ENCODE measurements around the gene GRAMD1C.
"Not testable (repeated sequence)": the region's sequence is repeated elsewhere in the genome, so short reads cannot be mapped to it uniquely, and the experiment has no call there.

The GRAMD1C gene

DNA sequence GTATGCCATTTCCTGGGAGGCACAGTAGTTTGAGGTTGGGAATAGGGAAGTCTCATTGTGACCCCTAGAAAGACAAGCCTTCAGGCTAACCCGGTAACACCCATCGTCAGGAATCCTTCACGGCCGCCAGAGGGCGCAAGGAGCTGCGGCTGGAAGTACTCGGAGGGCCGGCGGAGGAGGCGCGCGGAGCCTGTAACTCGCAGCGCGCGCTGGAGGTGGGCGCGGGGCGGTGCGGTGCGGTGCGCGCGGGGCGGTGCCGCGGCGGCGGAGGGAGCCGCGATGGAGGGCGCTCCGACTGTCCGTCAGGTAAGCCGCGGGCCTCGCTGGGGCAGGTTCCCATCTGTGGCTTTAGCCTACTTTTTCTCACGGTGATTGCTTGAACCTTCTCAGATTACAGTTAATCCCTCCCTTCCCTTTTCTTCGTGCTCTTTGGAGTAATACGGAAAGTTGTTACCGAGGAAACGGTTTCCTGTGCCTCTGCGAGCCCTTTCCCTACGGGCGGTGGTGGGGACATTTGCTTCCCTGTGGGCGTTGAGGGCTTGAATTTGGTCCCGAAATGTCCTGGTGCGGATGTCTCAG is at the start of gene GRAMD1C:
Gene GRAMD1C (plus strand): TSS at position 158 of the 579 bp plus-strand sequence. CDS start 122 bp downstream, at position 280.
- DNase-seq: peak; percentile 81

DNA sequence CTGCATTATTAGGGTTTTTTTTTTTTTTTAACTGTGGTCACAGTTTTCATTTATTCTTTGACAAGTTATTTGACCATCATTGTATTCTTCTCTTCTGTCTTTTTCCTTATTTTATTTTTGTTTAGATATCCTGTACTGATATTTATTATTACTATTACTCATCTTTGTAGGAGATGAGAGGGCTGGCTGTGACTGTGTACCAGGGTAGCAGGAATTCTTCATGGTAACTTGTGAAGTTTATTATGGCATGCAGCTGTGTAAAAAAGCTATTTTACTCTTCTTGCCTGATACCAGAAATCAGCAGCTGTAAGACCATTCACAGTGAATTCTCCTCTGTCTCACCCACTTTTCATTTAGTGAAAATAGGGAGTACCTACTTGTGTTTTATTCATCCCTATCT is 47.2 kb upstream of the GRAMD1C start:
- DNase-seq: no peak

DNA sequence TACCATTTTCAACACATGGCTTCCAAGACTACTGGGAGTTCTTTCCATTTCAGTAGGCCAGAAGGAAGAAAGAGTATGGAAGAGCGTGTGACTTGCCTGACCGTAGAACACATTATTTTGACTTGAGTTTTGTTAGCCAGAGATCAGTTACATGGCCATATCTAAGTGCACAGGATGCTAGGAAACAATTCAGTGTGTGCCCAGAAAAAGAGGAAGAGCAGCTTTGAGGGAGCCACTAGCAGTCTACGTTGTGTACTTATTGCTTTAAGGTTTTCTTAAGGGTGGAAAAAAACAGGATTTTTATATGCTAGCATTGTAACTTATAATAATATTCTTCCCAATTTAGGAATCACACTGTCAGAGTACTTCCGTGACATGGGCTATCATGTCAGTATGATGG is 44.1 kb upstream of the GRAMD1C start:
- DNase-seq: no peak

GRCh38 chr3:113795693-113796092 is 42.9 kb upstream of the GRAMD1C start:
- DNase-seq: no peak

DNA sequence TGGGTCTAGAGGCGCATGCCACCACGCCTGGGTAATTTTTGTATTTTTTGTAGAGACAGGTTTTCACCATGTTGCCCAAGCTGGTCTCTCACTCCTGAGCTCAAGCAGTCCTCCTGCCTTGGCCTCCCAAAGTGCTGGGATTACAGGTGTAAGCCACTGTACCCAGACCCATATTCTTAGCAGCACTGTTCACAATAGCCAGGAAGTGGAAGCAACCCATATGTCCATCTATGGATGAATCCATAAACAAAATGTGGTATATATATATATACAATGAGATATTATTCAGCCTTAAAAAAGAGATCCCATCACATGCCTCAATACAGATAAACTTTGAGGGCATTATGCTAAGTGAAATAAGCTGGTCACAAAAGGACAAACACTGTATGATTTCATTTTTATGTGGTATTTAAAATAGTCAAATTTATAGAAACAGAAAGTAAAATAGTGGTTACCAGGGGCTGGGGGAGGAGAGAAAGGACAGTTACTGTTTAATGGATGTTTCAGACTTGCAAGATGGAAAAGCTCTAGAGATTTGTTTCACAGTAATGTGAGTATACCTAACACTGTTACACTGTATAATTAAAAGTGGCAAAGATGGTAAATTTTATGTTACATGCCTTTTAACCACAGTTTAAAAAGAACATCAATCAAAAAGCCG is 35.7 kb upstream of the GRAMD1C start:
- no peak for DNase-seq

GRCh38 chr3:113804661-113805060 is 33.9 kb upstream of the GRAMD1C start:
- DNase-seq: no peak

DNA sequence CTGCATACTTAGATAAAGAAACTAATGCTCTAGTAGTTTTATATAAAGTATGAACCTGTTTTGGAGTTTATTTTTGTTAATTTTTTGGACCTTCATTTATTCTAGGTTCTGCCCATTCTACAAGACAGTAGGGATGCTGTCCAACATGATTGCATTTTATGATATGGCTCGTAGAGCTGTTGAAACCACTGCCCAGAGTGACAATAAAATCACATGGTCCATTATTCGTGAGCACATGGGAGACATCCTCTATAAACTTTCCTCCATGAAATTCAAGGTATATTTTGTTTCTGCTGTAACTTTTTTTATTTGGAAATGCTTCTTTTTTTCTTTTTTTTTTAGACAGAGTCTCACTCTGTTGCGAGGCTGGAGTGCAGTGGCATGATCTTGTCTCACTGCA is 33.3 kb upstream of the GRAMD1C start:
- no peak for DNase-seq

GRCh38 chr3:113812854-113813253 is 25.7 kb upstream of the GRAMD1C start:
- no peak for DNase-seq

DNA sequence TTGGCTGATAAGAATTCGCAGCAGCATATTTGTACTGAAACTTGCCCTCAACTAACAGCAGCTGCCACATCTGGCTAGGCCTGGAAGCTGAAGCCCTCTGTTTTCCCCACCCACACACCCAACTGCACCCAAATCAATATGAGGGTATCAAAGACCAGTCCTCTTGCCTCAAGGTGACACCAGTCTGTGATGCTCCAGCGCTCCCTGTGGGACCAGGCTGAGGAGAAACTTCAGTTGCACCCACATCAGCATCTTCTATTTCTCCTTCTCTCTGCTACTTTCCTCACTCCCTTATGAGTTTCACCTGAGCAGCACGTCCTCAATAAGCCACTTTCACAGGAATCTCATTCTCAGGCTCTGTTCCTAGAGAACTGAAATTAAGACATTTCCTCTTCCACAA is 18.7 kb upstream of the GRAMD1C start:
- no peak for DNase-seq

DNA sequence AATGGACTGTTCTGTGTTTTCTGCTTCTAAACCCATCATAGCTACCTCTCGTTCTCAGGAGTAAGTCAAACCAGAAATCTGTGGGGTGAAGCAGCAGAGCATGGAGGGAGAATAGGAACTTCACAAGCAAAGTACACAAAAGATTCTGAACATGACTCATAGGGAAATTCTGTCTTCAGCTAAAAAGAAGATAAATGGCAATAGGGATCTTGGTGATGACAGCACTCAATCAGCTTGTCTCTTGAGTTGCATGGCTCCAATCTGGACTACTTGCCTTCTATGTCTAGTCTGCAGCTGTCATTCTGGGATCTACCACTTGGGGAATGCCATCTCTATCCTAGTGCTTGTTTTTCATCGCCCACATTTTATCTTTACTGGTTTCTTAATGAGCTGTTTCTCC is 13.5 kb upstream of the GRAMD1C start:
- DNase-seq: no peak

- DNase-seq: no peak
Observed at GRCh38 chr3:113828600-113828999, 10.0 kb upstream of the GRAMD1C start.

GRCh38 chr3:113829576-113830354 is 8.8 kb upstream of the GRAMD1C start:
- no peak for DNase-seq

GRCh38 chr3:113831103-113831355 is 7.6 kb upstream of the GRAMD1C start:
- no peak for DNase-seq

DNA sequence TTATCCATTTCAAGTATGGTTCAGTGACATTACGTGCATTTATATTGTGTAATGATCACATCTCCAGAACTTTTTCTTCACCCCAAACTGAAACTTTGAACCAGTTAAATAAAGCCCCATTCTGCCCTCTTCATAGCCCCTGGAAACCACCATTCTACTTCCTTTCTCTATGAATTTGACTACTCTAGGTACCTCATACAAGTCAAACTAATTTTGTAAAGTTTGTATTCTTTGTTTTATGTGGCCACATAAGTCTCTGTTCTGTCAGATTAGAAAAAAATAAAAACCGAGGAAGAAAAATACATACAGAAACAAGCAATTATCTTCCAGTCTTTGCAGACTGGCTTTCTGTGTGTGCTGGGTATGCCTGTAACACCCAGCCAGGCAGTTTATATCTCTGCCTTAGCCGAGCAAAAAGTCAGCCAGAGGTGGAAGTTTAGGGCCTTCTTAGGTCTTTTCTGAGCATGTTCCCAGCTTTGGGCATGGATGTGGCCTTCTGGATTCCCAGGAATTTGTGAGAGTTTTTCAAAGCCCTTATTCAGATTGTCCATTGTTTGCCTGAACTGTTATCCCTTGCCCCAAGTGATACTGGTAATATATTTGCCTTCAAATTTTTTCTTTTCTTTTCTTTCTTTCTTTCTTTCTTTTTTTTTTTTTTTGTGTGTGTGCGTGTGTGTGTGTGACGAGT is 6.0 kb upstream of the GRAMD1C start:
- DNase-seq: no peak

GRCh38 chr3:113834983-113835382 is 3.6 kb upstream of the GRAMD1C start:
- DNase-seq: no peak

DNA sequence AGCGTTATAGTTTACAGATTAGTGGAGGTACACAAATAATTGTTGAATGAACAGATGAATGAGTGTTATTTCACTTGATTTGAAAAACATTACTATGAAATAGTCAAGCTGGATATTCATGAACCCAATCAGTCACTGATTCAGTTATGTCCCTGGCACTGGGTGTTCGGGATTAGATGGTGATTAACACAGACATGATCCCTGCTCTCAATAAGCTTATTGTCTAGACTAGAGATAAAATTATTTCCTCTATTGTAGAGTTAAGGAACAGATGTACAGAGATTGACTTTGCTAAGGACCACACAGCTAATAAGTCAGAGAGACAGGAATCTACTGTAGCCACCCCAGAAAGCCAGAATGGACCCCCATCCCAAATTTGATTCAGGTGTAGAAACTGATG is 963 bp downstream of the GRAMD1C start:
- DNase-seq: no peak

- DNase-seq: no peak
Observed at GRCh38 chr3:113844622-113845222, 6.1 kb downstream of the GRAMD1C start.

DNA sequence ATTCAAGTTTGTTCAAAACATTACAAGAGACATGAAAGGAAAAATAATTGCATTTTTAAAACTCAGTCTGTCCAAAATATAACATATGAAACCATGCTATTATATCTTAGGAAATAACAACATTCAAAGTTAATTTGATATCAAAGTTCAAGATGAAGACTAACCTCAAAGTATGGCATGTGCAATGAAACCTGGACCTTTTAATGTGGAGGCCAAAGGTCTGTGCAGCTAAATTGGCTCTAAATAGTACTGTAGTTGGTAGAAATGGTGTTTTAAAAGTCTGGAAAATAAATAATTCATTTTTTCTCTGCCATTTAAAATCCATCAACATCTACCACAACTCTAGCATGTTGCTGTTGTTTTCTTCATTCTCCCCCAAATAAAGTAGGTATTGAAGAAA is 8.7 kb downstream of the GRAMD1C start:
- DNase-seq: no peak

DNA sequence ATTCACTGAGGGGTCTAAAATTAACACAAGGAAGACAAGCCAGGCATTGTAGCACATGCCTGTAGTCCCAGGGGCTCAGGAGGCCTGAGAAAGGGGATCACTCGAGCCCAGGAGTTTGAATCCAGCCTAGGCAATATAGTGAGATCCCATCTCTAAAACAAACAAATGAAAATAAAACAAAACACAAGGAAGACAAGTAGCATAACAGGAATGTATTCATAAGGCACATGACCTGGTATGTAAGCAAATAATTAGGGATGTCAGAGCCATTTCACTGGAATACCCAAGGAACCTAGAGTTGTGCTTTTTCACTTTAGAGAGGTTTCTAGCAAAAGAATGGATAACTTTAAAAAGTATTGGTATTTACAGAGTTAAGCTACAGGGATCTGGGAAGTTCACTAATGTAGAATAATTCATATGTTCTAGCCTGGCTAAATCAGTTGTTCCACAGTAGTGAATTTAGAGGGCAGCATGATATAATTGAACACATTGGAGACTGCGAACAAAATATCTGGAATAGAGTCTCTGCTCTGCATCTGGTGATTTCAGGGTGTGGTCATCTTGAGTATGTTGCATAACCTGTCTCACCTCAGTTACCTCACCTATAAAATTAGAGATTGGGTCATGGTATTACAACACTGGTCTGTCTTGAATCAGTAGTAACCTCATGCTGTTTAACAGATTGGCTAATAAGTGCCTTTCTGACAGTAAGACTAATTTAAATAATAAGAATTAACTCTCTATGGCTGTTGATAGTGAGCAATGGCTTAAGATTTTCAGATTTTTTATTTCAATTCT is 9.3 kb downstream of the GRAMD1C start:
- no peak for DNase-seq

- DNase-seq: not testable (repeated sequence)
Observed at GRCh38 chr3:113849071-113849470, 10.5 kb downstream of the GRAMD1C start.

DNA sequence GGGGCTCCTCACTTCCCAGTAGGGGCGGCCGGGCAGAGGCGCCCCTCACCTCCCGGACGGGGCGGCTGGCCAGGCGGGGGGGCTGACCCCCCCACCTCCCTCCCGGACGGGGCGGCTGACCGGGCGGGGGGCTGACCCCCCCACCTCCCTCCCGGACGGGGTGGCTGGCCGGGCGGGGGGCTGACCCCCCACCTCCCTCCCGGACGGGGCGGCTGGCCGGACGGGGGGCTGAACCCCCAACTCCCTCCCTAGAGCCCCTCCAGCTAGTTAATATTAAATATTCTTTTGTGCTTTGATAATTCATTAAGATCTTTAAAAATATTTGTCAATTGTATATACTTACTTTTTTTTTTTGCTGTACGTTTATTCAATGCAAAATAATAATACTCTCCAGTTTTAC is 11.3 kb downstream of the GRAMD1C start:
- DNase-seq: not testable (repeated sequence)

DNA sequence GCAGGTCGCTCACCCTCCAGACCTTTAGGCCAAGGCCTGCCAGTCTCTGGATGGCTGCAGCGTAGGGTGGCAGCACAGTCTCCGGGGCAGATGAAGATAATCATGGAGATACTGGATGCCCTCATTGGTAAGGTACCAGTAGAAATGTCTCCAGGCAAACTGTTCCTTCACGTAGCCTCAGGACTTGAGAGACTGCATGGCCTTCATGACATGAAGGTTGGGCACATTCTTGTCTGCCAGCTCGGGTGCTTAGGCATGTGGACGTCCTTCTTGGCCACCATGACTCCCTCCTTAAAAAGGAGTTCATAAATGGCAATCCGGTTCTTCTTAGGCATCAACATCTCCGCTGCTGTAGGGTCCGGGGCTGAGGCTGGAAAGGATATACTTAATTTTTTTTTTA is 11.8 kb downstream of the GRAMD1C start:
- not testable (repeated sequence) for DNase-seq

DNA sequence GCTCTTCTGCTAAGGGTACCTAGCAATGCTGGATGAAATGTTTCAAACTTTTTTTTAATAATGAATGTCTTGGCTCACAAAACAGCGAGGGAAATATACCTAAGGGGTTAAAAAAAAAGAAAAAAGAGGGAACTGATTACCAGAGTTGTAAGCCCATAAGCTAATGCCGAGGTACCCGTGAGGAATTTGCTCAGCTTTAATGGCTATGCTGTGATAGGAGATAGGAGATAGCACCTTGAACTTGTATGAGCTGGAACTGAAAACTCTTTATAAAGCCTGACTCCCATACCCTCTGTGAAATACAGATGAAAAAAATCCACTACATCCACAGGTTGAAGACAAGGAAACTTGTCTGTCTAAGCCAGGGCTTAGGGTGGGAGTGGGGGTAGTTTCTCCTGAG is 13.9 kb downstream of the GRAMD1C start:
- DNase-seq: no peak

Measured in amniotic stem cell (primary cell).